Upper lobe of right lung (tissue), 1 donor: Measurements from ENCODE around the gene ADARB1. TPM values are rescaled to one million over a fixed set of nuclear protein-coding genes. Genes with fewer than 3 reads are reported as not detected.

Experiments
- ATAC-seq: fragments of 200-7000 bp; cut with Tn5 transposase; one replicate; pipeline ENCODE4 v1.9.1; 2020; ENCODE audit warnings: mild to moderate bottlenecking, moderate library complexity
- DNase-seq: peaks from one replicate; pipeline ENCODE4 v3.0.0-alpha.2; 2020
- H3K27ac ChIP-seq: fragments of 200-600 bp; one replicate; pipeline ENCODE4 v1.8.0; 2022
- H3K27me3 ChIP-seq: fragments of 200-600 bp; one replicate; pipeline ENCODE4 v1.8.0; 2022; ENCODE audit warnings: mild to moderate bottlenecking
- H3K36me3 ChIP-seq: fragments of 200-600 bp; one replicate; pipeline ENCODE4 v1.8.0; 2022
- H3K4me1 ChIP-seq: fragments of 200-600 bp; one replicate; pipeline ENCODE4 v1.8.0; 2022
- H3K4me3 ChIP-seq: fragments of 200-600 bp; one replicate; pipeline ENCODE4 v1.8.0; 2022; ENCODE audit warnings: mild to moderate bottlenecking
- H3K9me3 ChIP-seq: fragments of 200-600 bp; one replicate; pipeline ENCODE4 v1.8.0; 2022
- intact Hi-C: fragments of 100-400 bp; cut with DNase I; formaldehyde crosslinking; loops from one replicate; pipeline ENCODE4 v1.11.0; 2022
- total RNA-seq: library from RNA; stranded (reverse); fragmentation: NEBNext Ultra II Directional; extraction: Animal tissue kit (Norgen Biotek cat#: 25700); gene quantifications from one replicate; pipeline ENCODE4 v1.2.1, GENCODE V29; 2021
- TF ChIP-seq, protein P1 (sequence below): fragments of 200-600 bp; IDR thresholded peaks from one replicate; pipeline ENCODE4 v1.8.0; 2022; ENCODE audit warnings: antibody characterized with exemption
- donor health status: DM: no; HTN: yes; CAD: no; lungs with severe emphysema.

Gene ADARB1
- total RNA-seq, 1 donor from 2014 or later = 73.6 TPM

DNA sequence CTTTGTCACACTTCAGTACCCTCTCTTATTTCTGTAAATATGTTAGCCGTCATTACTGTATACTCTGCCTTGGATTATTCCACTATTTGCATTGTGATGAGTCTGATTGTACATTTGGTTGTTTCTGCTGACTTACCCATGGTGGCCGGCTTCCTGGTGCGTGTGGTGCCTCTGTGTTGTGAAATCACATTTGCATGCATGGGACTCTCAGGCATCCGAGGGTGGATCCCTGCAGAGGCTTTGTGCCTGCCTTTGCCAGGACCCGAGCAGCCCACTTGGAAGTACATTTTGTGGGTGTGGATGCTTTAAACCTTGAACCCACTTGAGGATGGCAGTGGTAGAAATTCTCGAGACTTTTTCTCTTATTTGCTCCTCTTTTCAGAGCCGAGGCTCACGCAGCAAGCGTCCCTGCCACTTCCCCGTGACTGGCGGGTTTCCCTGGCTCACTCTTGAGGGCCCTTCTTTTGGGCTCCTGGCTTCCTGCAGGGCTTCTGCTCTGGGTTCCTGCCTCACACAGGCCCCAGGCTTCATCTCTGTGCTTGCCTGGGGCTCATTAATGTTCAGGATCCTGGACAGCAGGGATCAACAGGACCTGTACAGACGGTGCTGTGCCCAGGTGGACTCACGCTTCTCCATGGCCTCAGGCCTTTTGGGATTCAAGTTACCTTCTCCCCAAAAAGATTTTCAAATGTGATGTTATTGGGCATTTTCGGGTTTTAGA lies 176.7 kb downstream of the ADARB1 start:
- Histone ChIP-seq H3K4me3 (no peak overlapping the region), H3K9me3 (no peaks in the 10 kb centered on the region), H3K27ac (no peak overlapping the region), H3K4me1 (no peaks in the 10 kb centered on the region), H3K27me3 (peaks cover 15% of the 10 kb centered on the region), H3K36me3 (no peaks in the 10 kb centered on the region)
- ATAC-seq (no peak), DNase-seq (no peak)
- intact Hi-C loops = no loop called here
- TF ChIP-seq, protein P1, sequence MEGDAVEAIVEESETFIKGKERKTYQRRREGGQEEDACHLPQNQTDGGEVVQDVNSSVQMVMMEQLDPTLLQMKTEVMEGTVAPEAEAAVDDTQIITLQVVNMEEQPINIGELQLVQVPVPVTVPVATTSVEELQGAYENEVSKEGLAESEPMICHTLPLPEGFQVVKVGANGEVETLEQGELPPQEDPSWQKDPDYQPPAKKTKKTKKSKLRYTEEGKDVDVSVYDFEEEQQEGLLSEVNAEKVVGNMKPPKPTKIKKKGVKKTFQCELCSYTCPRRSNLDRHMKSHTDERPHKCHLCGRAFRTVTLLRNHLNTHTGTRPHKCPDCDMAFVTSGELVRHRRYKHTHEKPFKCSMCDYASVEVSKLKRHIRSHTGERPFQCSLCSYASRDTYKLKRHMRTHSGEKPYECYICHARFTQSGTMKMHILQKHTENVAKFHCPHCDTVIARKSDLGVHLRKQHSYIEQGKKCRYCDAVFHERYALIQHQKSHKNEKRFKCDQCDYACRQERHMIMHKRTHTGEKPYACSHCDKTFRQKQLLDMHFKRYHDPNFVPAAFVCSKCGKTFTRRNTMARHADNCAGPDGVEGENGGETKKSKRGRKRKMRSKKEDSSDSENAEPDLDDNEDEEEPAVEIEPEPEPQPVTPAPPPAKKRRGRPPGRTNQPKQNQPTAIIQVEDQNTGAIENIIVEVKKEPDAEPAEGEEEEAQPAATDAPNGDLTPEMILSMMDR = no peak

GRCh38 chr21:45251635-45252447 lies 177.5 kb downstream of the ADARB1 start:
- intact Hi-C loops = no loop called here
- H3K36me3 ChIP-seq = no peaks in the 10 kb centered on the region
- H3K4me3 ChIP-seq = no peak overlapping the region
- no peak for DNase-seq
- H3K9me3 ChIP-seq = no peaks in the 10 kb centered on the region
- no peak for ATAC-seq
- no peak overlapping the region for H3K27ac ChIP-seq
- H3K27me3 ChIP-seq = peaks cover 20% of the 10 kb centered on the region
- no peaks in the 10 kb centered on the region for H3K4me1 ChIP-seq
- TF ChIP-seq, protein P1 = no peak

DNA sequence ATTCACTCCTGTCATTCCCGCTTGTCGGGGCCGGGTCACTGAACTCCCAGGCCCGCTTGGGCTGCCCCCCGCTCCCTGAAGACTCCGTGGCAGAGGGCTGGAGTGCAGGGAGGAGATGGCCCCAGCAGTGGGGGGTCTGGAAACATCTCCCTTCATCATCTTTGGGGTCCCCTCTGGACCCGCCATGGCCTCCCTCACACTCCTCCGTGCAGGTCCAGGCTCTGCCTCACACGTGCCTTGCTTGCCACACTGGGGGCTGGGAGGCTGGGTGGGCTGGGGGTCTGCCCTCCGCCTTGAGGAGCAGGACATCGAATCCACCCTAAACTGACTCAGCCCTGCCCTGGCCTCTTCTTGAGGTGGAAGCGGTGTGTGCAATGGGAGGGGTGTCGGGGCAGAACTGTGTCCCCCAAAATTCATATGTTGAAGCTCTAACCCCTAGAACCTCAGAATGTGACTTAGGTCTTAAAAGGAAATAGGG lies 178.1 kb downstream of the ADARB1 start:
- TF ChIP-seq, protein P1 = no peak
- intact Hi-C loops = no loop called here
- peaks cover 20% of the 10 kb centered on the region for H3K27me3 ChIP-seq
- no peaks in the 10 kb centered on the region for H3K36me3 ChIP-seq
- no peak overlapping the region for H3K27ac ChIP-seq
- no peaks in the 10 kb centered on the region for H3K9me3 ChIP-seq
- H3K4me3 ChIP-seq = no peak overlapping the region
- H3K4me1 ChIP-seq = peaks cover 3% of the 10 kb centered on the region
- no peak for ATAC-seq
- DNase-seq = no peak

GRCh38 chr21:45253180-45253579 lies 178.8 kb downstream of the ADARB1 start:
- ATAC-seq (no peak), DNase-seq (no peak)
- Histone ChIP-seq H3K4me1 (peaks cover 3% of the 10 kb centered on the region), H3K4me3 (no peak overlapping the region), H3K36me3 (no peaks in the 10 kb centered on the region), H3K27ac (no peak overlapping the region), H3K27me3 (peaks cover 20% of the 10 kb centered on the region), H3K9me3 (no peaks in the 10 kb centered on the region)
- TF ChIP-seq, protein P1 = no peak
- intact Hi-C loops = no loop called here

GRCh38 chr21:45253633-45254459 lies 179.5 kb downstream of the ADARB1 start:
- intact Hi-C loops = no loop called here
- Histone ChIP-seq H3K36me3 (no peaks in the 10 kb centered on the region), H3K9me3 (no peaks in the 10 kb centered on the region), H3K27me3 (peaks cover 20% of the 10 kb centered on the region), H3K27ac (no peak overlapping the region), H3K4me3 (no peak overlapping the region), H3K4me1 (peaks cover 3% of the 10 kb centered on the region)
- no peak for ATAC-seq
- TF ChIP-seq, protein P1 = no peak
- DNase-seq = no peak
